SK-N-MC (cell line): ENCODE data around the gene ENKUR.

ENCODE experiments used
- DNase-seq: peaks from one replicate; pipeline ENCODE4 v3.0.0-alpha.2; 2011; ENCODE audit warnings: low read depth, low spot score
- H3K27ac ChIP-seq: fragments of 200-600 bp; sonication (generic); 2 replicates; pipeline ENCODE4 v1.5.1; 2016; ENCODE audit warnings: mixed run types
- H3K36me3 ChIP-seq: fragments of 200-600 bp; sonication (generic); 2 replicates; pipeline ENCODE4 v1.6.1; 2017; ENCODE audit warnings: antibody characterized with exemption, low read length, mixed read lengths; ENCODE audit not compliant: insufficient read depth
- H3K4me3 ChIP-seq: fragments of 200-600 bp; sonication (generic); 2 replicates; pipeline ENCODE4 v1.5.1; 2016
- H3K9ac ChIP-seq: fragments of 200-600 bp; sonication (generic); 2 replicates; pipeline ENCODE4 v1.8.0; 2017; ENCODE audit warnings: mixed run types, mixed read lengths; ENCODE audit not compliant: insufficient read length
- H3K9me3 ChIP-seq: fragments of 200-600 bp; sonication (generic); 2 replicates; pipeline ENCODE4 v1.6.1; 2017; ENCODE audit warnings: low read depth, mild to moderate bottlenecking, antibody characterized with exemption, low read length, moderate library complexity, mixed read lengths
- EZH2 ChIP-seq: fragments of 200-600 bp; sonication (generic); IDR thresholded peaks from one replicate; pipeline ENCODE4 v1.6.1; 2017; ENCODE audit warnings: antibody characterized with exemption
- FOXP2 ChIP-seq: optimal IDR thresholded peaks from 2 replicates; pipeline ENCODE3; 2011; ENCODE audit warnings: mild to moderate bottlenecking, moderate library complexity; ENCODE audit not compliant: insufficient read depth; ENCODE audit errors: extremely low read length, control extremely low read depth
- POLR2AphosphoS5 ChIP-seq: IDR thresholded peaks from 2 replicates; pipeline ENCODE4 v1.6.1; 2012; ENCODE audit warnings: mild to moderate bottlenecking, low read depth, low read length, borderline replicate concordance

The ENKUR gene, protein sequence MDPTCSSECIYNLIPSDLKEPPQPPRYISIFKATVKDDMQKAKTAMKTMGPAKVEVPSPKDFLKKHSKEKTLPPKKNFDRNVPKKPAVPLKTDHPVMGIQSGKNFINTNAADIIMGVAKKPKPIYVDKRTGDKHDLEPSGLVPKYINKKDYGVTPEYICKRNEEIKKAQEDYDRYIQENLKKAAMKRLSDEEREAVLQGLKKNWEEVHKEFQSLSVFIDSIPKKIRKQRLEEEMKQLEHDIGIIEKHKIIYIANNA

DNA sequence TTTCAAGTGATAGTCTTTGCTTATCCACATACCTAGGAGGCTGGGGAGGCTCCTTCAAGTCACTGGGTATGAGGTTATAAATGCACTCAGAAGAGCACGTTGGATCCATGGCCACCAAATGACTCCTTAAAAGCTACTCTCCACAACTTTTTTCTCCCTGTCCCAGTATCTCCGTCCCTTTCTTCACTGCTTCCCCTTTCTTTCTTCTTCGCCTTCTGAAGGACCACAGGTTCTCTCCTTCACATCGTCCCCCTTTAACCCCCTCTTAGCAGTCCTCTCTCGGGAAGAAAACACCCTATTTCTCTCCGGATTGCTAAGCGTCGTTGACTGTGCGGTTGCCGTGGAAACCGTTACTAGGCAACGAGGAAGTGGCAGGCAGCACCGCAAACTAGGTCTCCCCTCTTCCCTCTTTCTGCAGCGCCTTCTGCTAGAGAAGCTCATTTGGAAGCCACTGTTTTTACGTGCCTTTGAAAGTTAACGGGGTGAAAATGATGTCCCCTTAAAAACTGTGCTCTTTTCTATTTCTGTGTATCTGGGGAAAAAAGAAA lies at the start of gene ENKUR:
Gene ENKUR, minus strand, starts transcription at position 331 of the 548 bp plus-strand sequence. Its CDS starts 222 bp downstream, at position 109.
- Histone ChIP-seq H3K9me3 (no peaks in the 10 kb centered on the region), H3K4me3 (peak within 1 kb of the TSS; percentile 82), H3K36me3 (no peaks in the 10 kb centered on the region), H3K27ac (peak within 1 kb of the TSS; percentile 89), H3K9ac (peak within 1 kb of the TSS; percentile 77)
- DNase-seq: no peak
- TF ChIP-seq POLR2AphosphoS5 (no peak), FOXP2 (no peak)

DNA sequence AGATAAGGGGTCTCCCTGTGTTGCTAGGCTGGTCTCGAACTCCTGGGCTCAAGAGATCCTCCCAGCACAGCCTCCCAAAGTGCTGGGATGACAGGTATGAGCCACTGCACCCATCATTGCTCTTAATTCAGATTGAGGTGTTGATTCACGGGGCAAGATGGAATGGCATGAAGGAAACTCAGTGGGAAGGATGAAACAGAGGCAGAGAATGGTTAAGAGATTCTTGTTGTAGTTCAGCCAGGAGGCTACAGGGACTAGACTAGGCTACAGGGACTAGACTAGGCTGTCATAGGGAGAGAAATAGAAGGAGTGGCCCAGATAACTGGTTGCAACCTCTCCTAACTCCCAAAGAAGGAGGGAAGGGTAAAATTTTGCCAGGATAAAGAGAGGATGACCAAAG lies 48.4 kb upstream of the ENKUR start:
- Histone ChIP-seq H3K9me3 (no peaks in the 10 kb centered on the region), H3K36me3 (no peaks in the 10 kb centered on the region), H3K4me3 (no peak overlapping the region), H3K9ac (no peak overlapping the region), H3K27ac (no peak overlapping the region)
- DNase-seq: no peak
- TF ChIP-seq FOXP2 (no peak), POLR2AphosphoS5 (no peak), EZH2 (no peak)

GRCh38 chr10:25063644-25064043 lies 47.7 kb upstream of the ENKUR start:
- no peak for DNase-seq
- Histone ChIP-seq H3K4me3 (no peak overlapping the region), H3K9ac (no peak overlapping the region), H3K36me3 (no peaks in the 10 kb centered on the region), H3K27ac (no peak overlapping the region), H3K9me3 (no peaks in the 10 kb centered on the region)
- TF ChIP-seq FOXP2: no peak
- no peak for TF ChIP-seq POLR2AphosphoS5
- no peak for TF ChIP-seq EZH2

GRCh38 chr10:25063157-25063556 lies 47.2 kb upstream of the ENKUR start:
- no peak for DNase-seq
- no peak overlapping the region for H3K9ac ChIP-seq
- H3K27ac ChIP-seq: no peak overlapping the region
- no peak for TF ChIP-seq EZH2
- no peak for TF ChIP-seq POLR2AphosphoS5
- no peak for TF ChIP-seq FOXP2
- no peaks in the 10 kb centered on the region for H3K9me3 ChIP-seq
- no peaks in the 10 kb centered on the region for H3K36me3 ChIP-seq
- H3K4me3 ChIP-seq: no peak overlapping the region

DNA sequence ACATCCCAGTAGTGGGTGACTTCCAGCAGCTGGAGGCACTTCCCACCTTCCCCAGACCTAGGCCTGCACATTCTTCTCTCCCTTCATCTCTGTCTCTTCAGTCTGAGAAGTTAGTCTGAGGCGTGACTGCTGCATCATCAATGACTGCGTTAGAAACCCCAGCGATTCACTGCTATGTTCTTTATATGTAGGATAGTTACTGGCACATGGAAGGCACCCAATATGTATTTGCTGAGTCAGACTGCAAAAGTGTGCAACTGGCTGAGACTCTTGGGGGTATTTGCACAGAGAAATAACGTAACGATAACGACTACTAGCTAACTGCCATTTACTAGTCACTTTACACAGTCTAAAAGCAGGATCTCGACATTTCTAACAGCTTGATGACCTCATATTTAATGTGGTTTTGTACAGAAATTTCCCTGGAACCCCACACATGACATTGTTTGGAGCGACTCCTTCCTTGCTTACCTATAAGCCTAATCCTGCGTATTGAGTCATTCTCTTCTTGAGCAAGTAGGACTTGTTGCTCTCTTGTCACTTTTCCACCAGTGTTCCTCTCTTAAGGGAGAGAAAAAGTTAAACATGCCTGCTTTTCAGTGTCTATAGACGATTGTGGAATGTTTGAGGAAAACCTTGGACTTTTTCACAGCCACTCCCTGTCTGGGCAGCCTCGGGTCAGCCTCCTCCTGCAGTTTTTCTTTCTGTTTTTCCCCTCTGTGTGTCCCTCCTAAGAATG lies 45.9 kb upstream of the ENKUR start:
- Histone ChIP-seq H3K36me3 (no peaks in the 10 kb centered on the region), H3K9me3 (no peaks in the 10 kb centered on the region), H3K27ac (no peak overlapping the region), H3K9ac (no peak overlapping the region), H3K4me3 (no peak overlapping the region)
- no peak for DNase-seq
- no peak for TF ChIP-seq FOXP2
- no peak for TF ChIP-seq EZH2
- TF ChIP-seq POLR2AphosphoS5: no peak

GRCh38 chr10:25061125-25061524 lies 45.2 kb upstream of the ENKUR start:
- Histone ChIP-seq H3K9me3 (no peaks in the 10 kb centered on the region), H3K27ac (no peak overlapping the region), H3K4me3 (no peak overlapping the region), H3K36me3 (no peaks in the 10 kb centered on the region), H3K9ac (no peak overlapping the region)
- DNase-seq: no peak
- no peak for TF ChIP-seq EZH2
- TF ChIP-seq POLR2AphosphoS5: no peak
- no peak for TF ChIP-seq FOXP2

- Histone ChIP-seq H3K9me3 (no peaks in the 10 kb centered on the region), H3K9ac (no peak overlapping the region), H3K4me3 (no peak overlapping the region), H3K27ac (no peak overlapping the region), H3K36me3 (no peaks in the 10 kb centered on the region)
- TF ChIP-seq EZH2: no peak
- no peak for TF ChIP-seq POLR2AphosphoS5
- no peak for TF ChIP-seq FOXP2
- DNase-seq: no peak
Observed at GRCh38 chr10:25059990-25060389, 44.0 kb upstream of the ENKUR start.

GRCh38 chr10:25057886-25058285 lies 41.9 kb upstream of the ENKUR start:
- H3K9ac ChIP-seq: no peak overlapping the region
- H3K36me3 ChIP-seq: no peaks in the 10 kb centered on the region
- TF ChIP-seq EZH2 (no peak), FOXP2 (no peak), POLR2AphosphoS5 (no peak)
- H3K27ac ChIP-seq: no peak overlapping the region
- no peak overlapping the region for H3K4me3 ChIP-seq
- H3K9me3 ChIP-seq: no peaks in the 10 kb centered on the region
- no peak for DNase-seq
